HL-60/S4 treated with phorbol 12-myristate 13-acetate at 8.2 ng/mL for 4 days and 3 days (cell line): Measurements from ENCODE around the gene HOXC11.

Experiments
- in situ Hi-C: fragments of 300-500 bp; cut with MboI; formaldehyde crosslinking; loops from 2 replicates; pipeline ENCODE4 v1.15.0; 2022; ENCODE audit warnings: low sequenced_read_pairs

HOXC11 gene

GRCh38 chr12:53956251-53956887 is 16.6 kb upstream of the HOXC11 start:
- in situ Hi-C loops, result no loop called here

GRCh38 chr12:53956914-53957536 is 15.9 kb upstream of the HOXC11 start:
- in situ Hi-C loops, result no loop called here

GRCh38 chr12:53958128-53958527 is 14.8 kb upstream of the HOXC11 start:
- in situ Hi-C loops, result no loop called here

GRCh38 chr12:53959314-53959713 is 13.6 kb upstream of the HOXC11 start:
- in situ Hi-C loops, result no loop called here

GRCh38 chr12:53960187-53961024 is 12.5 kb upstream of the HOXC11 start:
- in situ Hi-C loops, result no loop called here

- in situ Hi-C loops, result no loop called here
Measured at GRCh38 chr12:53961025-53961761, 11.7 kb upstream of the HOXC11 start.

- in situ Hi-C loops, result no loop called here
Measured at GRCh38 chr12:53963005-53963404, 9.9 kb upstream of the HOXC11 start.

- in situ Hi-C loops, result no loop called here
Measured at GRCh38 chr12:53963434-53964314, 9.3 kb upstream of the HOXC11 start.

GRCh38 chr12:53964315-53964713 is 8.6 kb upstream of the HOXC11 start:
- in situ Hi-C loops, result no loop called here

- in situ Hi-C loops, result no loop called here
Measured at GRCh38 chr12:53965281-53966084, 7.4 kb upstream of the HOXC11 start.

GRCh38 chr12:53966085-53966384 is 6.9 kb upstream of the HOXC11 start:
- in situ Hi-C loops, result no loop called here

GRCh38 chr12:53966385-53967133 is 6.4 kb upstream of the HOXC11 start:
- in situ Hi-C loops, result no loop called here

- in situ Hi-C loops, result no loop called here
Measured at GRCh38 chr12:53967421-53967925, 5.5 kb upstream of the HOXC11 start.

- in situ Hi-C loops, result no loop called here
Measured at GRCh38 chr12:53968214-53969127, 4.5 kb upstream of the HOXC11 start.

- in situ Hi-C loops, result no loop called here
Measured at GRCh38 chr12:53969588-53970259, 3.2 kb upstream of the HOXC11 start.

- in situ Hi-C loops, result no loop called here
Measured at GRCh38 chr12:53970451-53970850, 2.5 kb upstream of the HOXC11 start.

- in situ Hi-C loops, result no loop called here
Measured at GRCh38 chr12:53971129-53971528, 1.8 kb upstream of the HOXC11 start.
